Panc1 (cell line): ENCODE results near the gene NMRAL1. TPM values are rescaled to one million over a fixed set of nuclear protein-coding genes. Genes with fewer than 3 reads are reported as not detected.

Source experiments
- ATAC-seq: fragments of 200-7000 bp; cut with Tn5 transposase; 2 replicates; pipeline ENCODE4 v1.9.1; 2020; ENCODE audit warnings: mild to moderate bottlenecking, moderate library complexity
- BruUV-seq: library from RNA; stranded (reverse); fragments of 400-500 nt; replicated peaks from 2 replicates; lab custom pipeline; 2021; lab: Mats Ljungman, UMichigan
- CTCF ChIA-PET: fragments of 300-600 bp; sonication (Branson Sonifier 250); formaldehyde crosslinking; loops from one replicate; lab custom pipeline; 2022; ENCODE audit warnings: antibody characterized with exemption; lab: Charles Lee
- POLR2A ChIA-PET: fragments of 300-600 bp; sonication (Branson Sonifier 250); formaldehyde crosslinking; loops from one replicate; lab custom pipeline; 2022; ENCODE audit warnings: antibody characterized with exemption; lab: Charles Lee
- DNase-seq: peaks from one replicate; pipeline ENCODE4 v3.0.0-alpha.2; 2010; ENCODE audit warnings: low read depth, low spot score
- H3K27ac ChIP-seq: 2 replicates; pipeline ENCODE4 v1.5.1; 2011; ENCODE audit warnings: mild to moderate bottlenecking, low read length, inconsistent platforms
- H3K27me3 ChIP-seq: fragments of 200-500 bp; sonication (Bioruptor generic); 2 replicates; pipeline ENCODE4 v1.6.0; 2014; ENCODE audit warnings: low read length, inconsistent platforms; ENCODE audit not compliant: control insufficient read depth, insufficient read depth
- H3K36me3 ChIP-seq: fragments of 200-500 bp; sonication (Bioruptor generic); 2 replicates; pipeline ENCODE4 v1.5.1; 2014; ENCODE audit warnings: inconsistent platforms, mild to moderate bottlenecking, low read length, moderate library complexity; ENCODE audit not compliant: control insufficient read depth, insufficient read depth
- H3K4me1 ChIP-seq: 2 replicates; pipeline ENCODE4 v1.5.1; 2011; ENCODE audit warnings: inconsistent platforms, mild to moderate bottlenecking, low read length, moderate library complexity; ENCODE audit not compliant: control insufficient read depth, insufficient read depth
- H3K4me3 ChIP-seq, 2 experiments: 2 replicates each; pipeline ENCODE4 v1.5.1; 2011 to 2012; ENCODE audit warnings: low read depth in 2 of 2, low read length in 2 of 2, mild to moderate bottlenecking in 2 of 2, inconsistent platforms in 1 of 2, moderate library complexity in 1 of 2
- H3K9me3 ChIP-seq: fragments of 200-500 bp; sonication (Bioruptor generic); 2 replicates; pipeline ENCODE4 v1.5.1; 2014; ENCODE audit warnings: low read depth, mild to moderate bottlenecking, inconsistent platforms, low read length, moderate library complexity; ENCODE audit not compliant: control insufficient read depth, insufficient read depth
- CTCF ChIP-seq: fragments of 450-650 bp; IDR thresholded peaks from 2 replicates; pipeline ENCODE4 v1.5.1; 2017; ENCODE audit warnings: mild to moderate bottlenecking
- POLR2AphosphoS5 ChIP-seq: IDR thresholded peaks from 2 replicates; pipeline ENCODE4 v1.6.1; 2012; ENCODE audit warnings: mild to moderate bottlenecking, low read depth, low read length, moderate library complexity
- SIN3A ChIP-seq: IDR thresholded peaks from 2 replicates; pipeline ENCODE4 v1.6.1; 2012; ENCODE audit warnings: low read depth, mild to moderate bottlenecking, low read length, moderate library complexity, borderline replicate concordance; ENCODE audit not compliant: insufficient read depth
- TCF7L2 ChIP-seq: IDR thresholded peaks from 2 replicates; pipeline ENCODE4 v1.6.1; 2011; ENCODE audit warnings: mild to moderate bottlenecking, low read depth, low read length, inconsistent platforms
- in situ Hi-C: cut with HindIII; loops from 2 replicates; pipeline ENCODE4 v1.10.0; 2016; ENCODE audit warnings: low sequenced_read_pairs, low pct_unique_long_range_greater_than_20kb
- intact Hi-C: fragments of 100-400 bp; cut with micrococcal nuclease; formaldehyde crosslinking; loops from one replicate; pipeline ENCODE4 v1.10.0; 2022; ENCODE audit not compliant: unreplicated experiment
- total RNA-seq: library from RNA; stranded (reverse); gene quantifications from one replicate; pipeline ENCODE4 v1.2.1, GENCODE V29; 2021; ENCODE audit not compliant: unreplicated experiment
- TF ChIP-seq, protein P1 (sequence below), 2 experiments: IDR thresholded peaks; 2 replicates each; pipeline ENCODE4 v1.6.1; 2011 to 2012; ENCODE audit warnings: low read depth in 2 of 2, control low read depth in 1 of 2, low read length in 1 of 2, mild to moderate bottlenecking in 1 of 2, moderate library complexity in 1 of 2; ENCODE audit not compliant: insufficient read depth in 1 of 2

The NMRAL1 gene
- total RNA-seq, 1 experiment from 2014 or later = 109 TPM

GRCh38 chr16:4486126-4486893 is 11.9 kb upstream of the NMRAL1 start:
- no peak for TF ChIP-seq POLR2AphosphoS5
- no peak for TF ChIP-seq CTCF
- TF ChIP-seq SIN3A = no peak
- TF ChIP-seq, protein P1, sequence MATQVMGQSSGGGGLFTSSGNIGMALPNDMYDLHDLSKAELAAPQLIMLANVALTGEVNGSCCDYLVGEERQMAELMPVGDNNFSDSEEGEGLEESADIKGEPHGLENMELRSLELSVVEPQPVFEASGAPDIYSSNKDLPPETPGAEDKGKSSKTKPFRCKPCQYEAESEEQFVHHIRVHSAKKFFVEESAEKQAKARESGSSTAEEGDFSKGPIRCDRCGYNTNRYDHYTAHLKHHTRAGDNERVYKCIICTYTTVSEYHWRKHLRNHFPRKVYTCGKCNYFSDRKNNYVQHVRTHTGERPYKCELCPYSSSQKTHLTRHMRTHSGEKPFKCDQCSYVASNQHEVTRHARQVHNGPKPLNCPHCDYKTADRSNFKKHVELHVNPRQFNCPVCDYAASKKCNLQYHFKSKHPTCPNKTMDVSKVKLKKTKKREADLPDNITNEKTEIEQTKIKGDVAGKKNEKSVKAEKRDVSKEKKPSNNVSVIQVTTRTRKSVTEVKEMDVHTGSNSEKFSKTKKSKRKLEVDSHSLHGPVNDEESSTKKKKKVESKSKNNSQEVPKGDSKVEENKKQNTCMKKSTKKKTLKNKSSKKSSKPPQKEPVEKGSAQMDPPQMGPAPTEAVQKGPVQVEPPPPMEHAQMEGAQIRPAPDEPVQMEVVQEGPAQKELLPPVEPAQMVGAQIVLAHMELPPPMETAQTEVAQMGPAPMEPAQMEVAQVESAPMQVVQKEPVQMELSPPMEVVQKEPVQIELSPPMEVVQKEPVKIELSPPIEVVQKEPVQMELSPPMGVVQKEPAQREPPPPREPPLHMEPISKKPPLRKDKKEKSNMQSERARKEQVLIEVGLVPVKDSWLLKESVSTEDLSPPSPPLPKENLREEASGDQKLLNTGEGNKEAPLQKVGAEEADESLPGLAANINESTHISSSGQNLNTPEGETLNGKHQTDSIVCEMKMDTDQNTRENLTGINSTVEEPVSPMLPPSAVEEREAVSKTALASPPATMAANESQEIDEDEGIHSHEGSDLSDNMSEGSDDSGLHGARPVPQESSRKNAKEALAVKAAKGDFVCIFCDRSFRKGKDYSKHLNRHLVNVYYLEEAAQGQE (IDR thresholded peaks at IDR 0.05; ENCODE audit: insufficient read depth in 1 of 2, low read depth in 2 of 2, low read length in 1 of 2) = no peak
- TF ChIP-seq TCF7L2 = no peak
- H3K36me3 ChIP-seq = no peaks in the 10 kb centered on the region
- ChIA-PET POLR2A (no interaction called here), CTCF (no interaction called here)
- in situ Hi-C loops = no loop called here
- no peaks in the 10 kb centered on the region for H3K27me3 ChIP-seq
- H3K9me3 ChIP-seq = no peaks in the 10 kb centered on the region
- H3K4me1 ChIP-seq = no peaks in the 10 kb centered on the region
- intact Hi-C loops = no loop called here
- H3K4me3 ChIP-seq = no peak overlapping the region
- BruUV-seq = no TSS peak
- ATAC-seq = no peak
- H3K27ac ChIP-seq = no peak overlapping the region
- no peak for DNase-seq

DNA sequence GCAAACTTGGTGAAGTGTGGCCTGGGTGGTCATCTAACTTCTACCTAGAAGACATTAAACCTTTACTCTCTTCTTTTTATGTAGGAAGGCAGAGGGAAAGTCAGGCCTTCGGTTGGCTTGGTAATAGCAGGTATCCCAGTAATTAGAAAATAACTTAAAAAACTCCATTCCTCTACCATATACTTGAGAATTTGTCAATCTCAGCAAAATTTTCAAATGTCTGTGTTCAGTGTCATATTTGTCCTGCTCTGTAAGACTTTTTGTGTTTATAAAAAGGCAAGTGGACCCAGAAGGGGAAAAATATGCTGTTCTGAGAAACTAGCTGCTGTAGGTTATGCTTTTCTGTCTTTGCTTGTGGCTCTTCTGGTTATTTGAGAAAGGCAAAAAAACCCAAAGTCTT is 7.5 kb upstream of the NMRAL1 start:
- Histone ChIP-seq H3K27me3 (no peaks in the 10 kb centered on the region), H3K9me3 (no peaks in the 10 kb centered on the region), H3K36me3 (no peaks in the 10 kb centered on the region), H3K4me1 (peaks cover 6% of the 10 kb centered on the region), H3K27ac (no peak overlapping the region), H3K4me3 (no peak overlapping the region)
- ChIA-PET POLR2A (no interaction called here), CTCF (no interaction called here)
- TF ChIP-seq TCF7L2 = no peak
- TF ChIP-seq, protein P1 (IDR thresholded peaks at IDR 0.05; ENCODE audit: insufficient read depth in 1 of 2, low read depth in 2 of 2, low read length in 1 of 2) = no peak
- no peak for TF ChIP-seq SIN3A
- TF ChIP-seq CTCF = no peak
- TF ChIP-seq POLR2AphosphoS5 = no peak
- no TSS peak for BruUV-seq
- intact Hi-C loops (no loop called here), in situ Hi-C loops (no loop called here)
- ATAC-seq (no peak), DNase-seq (no peak)
